T-helper 2 cell treated with Interferon-gamma antibody and Interleukin-4, amounts not matched to agents 5 μg/mL and 100 μg/mL, for 36 hours (primary cell): ENCODE data around the gene PSMB2.

Experiments
- DNase-seq: peaks from one replicate; pipeline ENCODE4 v3.0.0; 2021; ENCODE audit warnings: low spot score
- H3K27ac Mint-ChIP-seq: one replicate; pipeline ENCODE4 v1.8.0; 2021; ENCODE audit warnings: mild to moderate bottlenecking, mixed read lengths
- H3K27me3 Mint-ChIP-seq: one replicate; pipeline ENCODE4 v1.8.0; 2021; ENCODE audit warnings: low read depth, mixed read lengths
- H3K36me3 Mint-ChIP-seq: one replicate; pipeline ENCODE4 v1.8.0; 2021; ENCODE audit warnings: low read depth, mixed read lengths
- H3K4me1 Mint-ChIP-seq: one replicate; pipeline ENCODE4 v1.8.0; 2021; ENCODE audit warnings: low read depth, mixed read lengths
- H3K4me3 Mint-ChIP-seq: one replicate; pipeline ENCODE4 v1.8.0; 2022; ENCODE audit warnings: mild to moderate bottlenecking, moderate library complexity, mixed read lengths
- H3K9me3 Mint-ChIP-seq: one replicate; pipeline ENCODE4 v1.8.0; 2021; ENCODE audit warnings: mixed read lengths

PSMB2 gene

DNA sequence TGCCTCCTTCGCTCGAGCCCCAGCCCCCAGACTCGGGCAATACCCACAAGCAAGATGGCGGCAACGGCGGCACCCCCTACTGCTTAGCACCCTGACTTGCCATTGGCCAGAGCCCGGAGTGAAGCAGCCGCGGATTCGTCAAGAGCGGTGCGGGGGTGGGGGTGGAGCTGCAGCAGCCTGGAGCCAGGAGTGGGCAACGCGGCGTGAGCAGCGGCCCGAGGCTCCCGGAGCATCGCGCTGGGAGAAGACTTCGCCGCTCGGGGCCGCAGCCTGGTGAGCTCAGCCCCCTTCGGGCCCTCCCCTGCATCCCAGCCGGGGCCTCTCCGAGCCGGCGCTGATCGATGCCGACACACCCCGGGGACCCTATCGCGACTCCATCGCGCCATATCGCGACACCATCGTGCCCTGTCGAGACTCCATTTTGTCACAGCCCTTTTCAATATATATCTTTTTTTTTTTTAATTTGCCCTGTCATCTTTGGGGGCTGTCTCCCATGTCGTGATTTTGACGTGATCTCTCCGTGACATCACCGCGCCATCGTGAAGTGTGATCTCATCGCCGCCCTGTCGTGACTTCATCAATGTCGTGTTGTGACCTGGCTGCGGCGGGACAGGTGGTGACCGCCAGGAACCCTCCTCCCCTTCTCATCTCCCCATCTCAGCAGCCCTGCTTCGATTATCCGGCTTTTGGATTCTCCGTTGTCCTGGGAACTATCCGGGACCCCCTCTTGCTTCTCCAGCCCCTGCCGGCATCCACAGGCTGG, 83.5 kb downstream of the PSMB2 start, which contains the start of gene NCDN:
Gene NCDN, plus strand, starts transcription at position 189 of the 763 bp plus-strand sequence. Its CDS starts 392 bp downstream, at position 581.
- Mint-ChIP-seq H3K4me3 (peak within 1 kb of the TSS; percentile 97), H3K27me3 (peaks cover 3% of the 10 kb centered on the region), H3K36me3 (peaks cover 19% of the 10 kb centered on the region), H3K9me3 (no peaks in the 10 kb centered on the region), H3K4me1 (peaks cover 32% of the 10 kb centered on the region), H3K27ac (peak within 1 kb of the TSS; percentile 98)
- DNase-seq: peak; percentile 96

DNA sequence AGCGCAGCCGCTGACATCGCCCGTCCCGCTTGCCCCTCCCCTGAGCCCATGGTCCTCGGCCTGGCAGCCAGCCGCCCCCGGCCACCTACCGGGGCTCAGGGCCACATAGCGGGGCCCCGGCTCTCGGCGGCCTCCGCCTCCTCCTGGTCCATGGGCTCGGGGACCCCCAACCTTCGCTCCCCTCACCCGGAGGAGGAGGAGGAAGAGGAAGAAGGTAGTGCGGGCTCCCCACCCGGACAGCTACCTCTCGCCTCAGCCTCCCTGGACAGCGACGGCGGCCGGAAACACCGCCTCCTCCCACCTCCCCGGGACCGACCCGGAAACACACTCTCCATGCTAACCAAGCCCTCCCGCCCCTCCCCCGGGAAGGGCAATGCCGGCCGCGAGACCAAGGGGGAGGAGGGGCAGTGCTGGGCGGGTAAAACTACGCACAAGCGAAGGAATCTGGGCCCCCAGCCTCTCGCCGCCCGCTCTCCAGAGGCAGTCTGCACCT, 84.2 kb downstream of the PSMB2 start, which contains the start of gene KIAA0319L:
Gene KIAA0319L, minus strand, starts transcription at position 286 of the 493 bp plus-strand sequence. CDS start 2,912 bp downstream, outside the sequence.
- Mint-ChIP-seq H3K27ac (peak within 1 kb of the TSS; percentile 98), H3K27me3 (peaks cover 3% of the 10 kb centered on the region)
- peak; percentile 40 for DNase-seq

DNA sequence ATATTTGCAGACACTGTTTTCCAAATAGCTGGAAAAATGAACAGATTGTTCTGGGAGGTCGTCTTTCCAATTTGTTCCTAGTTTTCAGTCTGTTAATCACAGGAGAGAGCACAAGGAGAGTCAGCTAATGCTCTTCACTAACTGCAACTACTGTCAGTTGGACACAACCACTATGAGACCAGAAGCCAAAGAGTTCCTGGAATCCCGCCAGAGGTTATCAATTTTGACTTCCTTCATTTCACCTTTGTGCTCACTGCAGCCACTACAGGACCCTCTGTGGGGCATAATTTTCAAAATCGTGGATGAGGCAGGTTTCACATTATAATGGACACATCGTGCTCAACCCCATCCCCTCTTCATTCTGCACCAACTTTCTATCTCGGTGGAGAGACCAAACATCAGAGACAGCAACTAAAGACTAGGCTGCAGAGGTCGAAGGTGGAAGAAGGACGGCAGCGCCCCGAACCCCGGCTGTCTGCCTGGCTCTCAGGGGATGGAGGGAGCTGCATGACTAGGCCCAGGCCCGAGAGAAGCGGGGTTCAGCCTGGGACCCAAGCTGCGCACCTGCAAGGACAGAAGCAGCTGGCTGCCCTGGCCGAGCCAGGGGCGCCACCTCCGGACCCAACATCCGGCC, 84.7 kb downstream of the PSMB2 start:
- Mint-ChIP-seq H3K27me3 (peaks cover 3% of the 10 kb centered on the region), H3K27ac (peak overlapping the region; percentile 81), H3K4me1 (peaks cover 32% of the 10 kb centered on the region), H3K4me3 (peak overlapping the region; percentile 97), H3K36me3 (peaks cover 26% of the 10 kb centered on the region), H3K9me3 (no peaks in the 10 kb centered on the region)
- DNase-seq: no peak

More for the DNA sequence above, 84.2 kb downstream of the PSMB2 start, which contains the start of gene KIAA0319L:
- Mint-ChIP-seq H3K9me3 (no peaks in the 10 kb centered on the region), H3K4me1 (peaks cover 32% of the 10 kb centered on the region), H3K36me3 (peaks cover 23% of the 10 kb centered on the region), H3K4me3 (peak within 1 kb of the TSS; percentile 97)

DNA sequence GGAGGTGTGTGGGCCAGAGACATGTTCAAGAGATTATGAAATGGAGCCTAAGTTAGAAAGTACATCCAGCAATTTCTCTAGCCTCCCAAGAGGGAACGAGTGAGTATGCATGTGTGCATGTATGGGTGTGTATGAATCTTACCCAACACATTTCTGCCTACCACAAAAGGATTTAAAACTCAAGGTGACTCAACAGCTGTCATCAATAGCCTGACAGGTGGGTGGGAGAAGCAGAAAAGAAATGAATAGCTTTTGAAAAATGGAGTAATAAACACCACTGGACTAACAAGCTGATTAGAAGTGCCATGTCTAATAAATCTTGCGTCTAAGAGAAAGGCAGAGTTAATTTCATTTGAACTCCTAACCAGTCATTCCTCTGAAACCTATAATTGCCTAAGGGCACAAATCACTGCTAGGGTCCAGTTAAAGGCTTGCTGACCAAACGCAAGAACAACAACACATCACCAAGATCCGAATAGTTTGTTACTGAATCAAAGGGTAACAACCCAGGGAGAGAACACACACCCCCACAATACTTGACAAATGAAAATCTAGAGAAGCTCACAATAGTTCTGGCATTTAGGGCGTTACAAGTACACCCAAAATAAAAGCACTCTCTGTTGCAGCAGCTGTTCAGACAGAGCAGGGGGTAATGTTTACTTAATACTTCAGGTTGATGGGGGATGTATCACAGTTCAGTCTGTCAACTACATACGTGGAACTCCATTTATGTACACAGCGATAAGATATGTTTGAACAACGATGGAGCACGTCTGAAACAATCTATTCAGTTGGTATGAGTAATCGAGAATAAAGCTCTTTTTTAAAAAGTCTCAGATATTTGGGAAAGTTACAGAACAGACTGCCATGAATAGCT, 85.5 kb downstream of the PSMB2 start:
- peaks cover 25% of the 10 kb centered on the region for H3K36me3 Mint-ChIP-seq

DNA sequence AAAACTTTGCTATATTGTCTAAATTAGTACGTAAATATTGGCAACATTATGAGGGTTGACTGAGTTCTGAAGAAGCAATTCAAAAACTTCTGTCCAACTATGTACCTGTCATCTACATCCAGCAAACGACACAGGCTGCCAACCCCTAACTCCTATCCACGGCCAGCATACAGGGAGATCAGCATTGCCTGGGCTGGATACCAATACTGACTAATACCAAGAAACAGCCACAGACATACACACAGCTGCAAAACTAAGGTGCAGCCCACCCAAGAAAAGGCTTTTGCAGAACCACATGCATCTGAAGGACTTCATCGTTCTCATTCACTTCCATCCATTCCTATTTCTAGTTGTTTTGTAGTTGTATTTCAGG, 86.1 kb downstream of the PSMB2 start:
- H3K4me1 Mint-ChIP-seq: peaks cover 30% of the 10 kb centered on the region
- peak overlapping the region; percentile 97 for H3K4me3 Mint-ChIP-seq
- no peak for DNase-seq
- H3K36me3 Mint-ChIP-seq: peaks cover 25% of the 10 kb centered on the region
- H3K9me3 Mint-ChIP-seq: no peaks in the 10 kb centered on the region
- H3K27me3 Mint-ChIP-seq: peaks cover 3% of the 10 kb centered on the region
- H3K27ac Mint-ChIP-seq: peak overlapping the region; percentile 1

More for the DNA sequence above, 85.5 kb downstream of the PSMB2 start:
- Mint-ChIP-seq H3K27ac (peak overlapping the region; percentile 81), H3K27me3 (peaks cover 3% of the 10 kb centered on the region), H3K4me3 (peak overlapping the region; percentile 97), H3K4me1 (peaks cover 30% of the 10 kb centered on the region), H3K9me3 (no peaks in the 10 kb centered on the region)
- no peak for DNase-seq

DNA sequence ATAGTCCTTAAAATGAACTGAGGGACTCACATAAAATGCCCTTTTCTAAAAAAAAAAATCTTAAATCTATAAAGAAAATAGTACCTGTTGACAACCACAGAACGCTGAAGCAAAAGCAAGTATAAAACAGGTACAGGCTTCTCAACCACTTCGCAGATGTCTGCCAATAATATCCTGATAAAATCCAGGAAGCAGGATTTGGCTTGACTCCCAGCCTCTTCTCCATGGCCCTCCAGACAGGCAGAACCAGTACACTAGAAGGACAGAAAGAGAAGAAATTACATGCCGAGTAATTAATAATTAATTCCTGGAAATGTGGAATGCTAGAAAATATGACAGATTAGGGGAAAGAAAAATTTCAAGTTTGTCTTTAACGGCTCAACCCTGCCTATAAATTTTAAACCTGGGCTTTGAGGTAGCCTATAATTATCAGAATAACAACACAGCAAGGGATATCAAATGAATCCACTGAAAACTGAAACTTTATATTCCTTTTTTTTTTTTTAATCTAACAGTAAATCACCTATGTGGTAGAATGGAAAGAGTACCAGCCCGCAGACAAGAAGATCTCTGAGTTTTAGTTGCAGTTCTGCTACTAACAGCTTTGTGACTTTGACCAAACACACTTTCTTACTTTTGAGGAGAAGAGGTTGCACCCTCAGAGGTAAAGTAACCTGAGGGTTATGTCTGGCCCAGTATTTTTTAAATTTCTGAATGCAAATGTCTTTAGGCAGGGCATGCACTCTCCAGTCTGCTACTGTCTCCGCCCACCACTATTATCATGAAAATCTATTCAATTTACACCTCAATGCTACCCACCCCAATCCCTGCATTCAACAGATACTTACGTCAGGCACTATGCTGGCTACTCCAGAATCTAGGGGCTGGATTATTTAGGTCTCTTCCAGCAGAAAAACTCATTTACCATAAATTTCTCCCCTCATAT, 86.8 kb downstream of the PSMB2 start:
- H3K9me3 Mint-ChIP-seq: no peaks in the 10 kb centered on the region
- no peak overlapping the region for H3K4me3 Mint-ChIP-seq
- H3K36me3 Mint-ChIP-seq: peaks cover 31% of the 10 kb centered on the region
- H3K27me3 Mint-ChIP-seq: peaks cover 3% of the 10 kb centered on the region
- no peak for DNase-seq
- H3K27ac Mint-ChIP-seq: no peak overlapping the region
- H3K4me1 Mint-ChIP-seq: peaks cover 30% of the 10 kb centered on the region

DNA sequence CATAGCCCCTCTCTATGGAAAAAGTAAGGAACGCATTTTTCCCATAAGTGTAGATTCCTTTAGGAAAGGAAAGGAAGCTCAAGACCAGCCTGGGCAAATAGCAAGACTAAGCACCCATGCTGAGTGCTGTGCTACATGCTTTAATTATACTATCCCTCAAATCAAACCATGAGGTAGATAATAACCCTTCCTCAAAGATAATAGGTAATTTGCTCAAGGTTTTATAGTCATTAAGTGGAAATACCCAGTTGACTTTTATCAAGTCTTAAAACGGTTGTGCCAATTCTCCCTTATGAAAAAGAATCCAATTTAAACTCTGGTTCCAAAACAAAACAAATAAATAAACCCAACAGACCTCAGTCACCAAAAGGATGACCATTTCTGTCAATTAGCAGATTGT, 87.5 kb downstream of the PSMB2 start:
- H3K27ac Mint-ChIP-seq: no peak overlapping the region
- H3K4me3 Mint-ChIP-seq: no peak overlapping the region
- peaks cover 34% of the 10 kb centered on the region for H3K36me3 Mint-ChIP-seq

More for the DNA sequence above, 87.5 kb downstream of the PSMB2 start:
- H3K4me1 Mint-ChIP-seq: peaks cover 30% of the 10 kb centered on the region
- DNase-seq: no peak
- no peaks in the 10 kb centered on the region for H3K9me3 Mint-ChIP-seq
- peaks cover 3% of the 10 kb centered on the region for H3K27me3 Mint-ChIP-seq
